HG03025 (cell line): Measurements from ENCODE around the gene TBCA.

Experiments used
- ATAC-seq: cut with Tn5 transposase; IDR thresholded peaks from one replicate; pipeline ENCODE4 v1.9.1; 2021; ENCODE audit warnings: mild to moderate bottlenecking, moderate library complexity; ENCODE audit not compliant: unreplicated experiment, low FRiP score

TBCA gene, protein sequence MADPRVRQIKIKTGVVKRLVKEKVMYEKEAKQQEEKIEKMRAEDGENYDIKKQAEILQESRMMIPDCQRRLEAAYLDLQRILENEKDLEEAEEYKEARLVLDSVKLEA

DNA sequence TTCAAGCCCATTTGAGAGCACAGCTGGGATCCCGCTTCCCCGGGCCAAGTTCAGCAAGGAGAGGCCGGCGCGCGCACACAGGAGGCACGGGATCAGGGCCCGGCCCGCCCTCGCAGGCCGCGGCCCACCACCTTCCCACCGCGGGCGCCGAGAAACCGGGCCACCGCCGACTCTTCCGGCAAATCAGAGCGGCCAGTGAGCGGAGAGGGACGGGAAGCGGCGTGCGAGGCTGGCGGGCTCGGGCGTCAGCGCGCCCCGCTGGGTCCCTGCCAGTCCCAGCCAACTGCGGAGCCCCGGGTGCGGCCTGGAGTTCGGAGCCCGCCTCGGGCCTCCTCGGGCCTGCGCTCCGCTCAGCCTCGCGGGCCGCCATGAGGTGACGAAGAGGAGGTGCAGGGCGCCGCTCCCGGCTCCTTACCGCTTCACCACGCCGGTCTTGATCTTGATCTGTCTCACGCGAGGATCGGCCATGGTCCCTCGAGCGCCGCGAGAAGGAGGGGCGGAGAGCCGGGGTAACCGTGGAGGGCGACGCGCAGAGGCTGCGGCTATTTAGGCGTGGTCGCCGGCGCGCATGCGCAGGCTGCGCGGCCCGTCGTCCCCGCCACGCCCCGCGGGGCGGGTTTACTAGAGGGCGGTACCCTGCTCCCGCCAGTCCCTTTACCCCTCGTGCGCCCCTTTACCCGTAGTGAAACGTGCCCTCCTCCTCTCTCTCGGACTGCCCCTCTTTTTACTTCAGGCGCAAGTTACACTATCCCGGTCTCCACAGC, at the start of gene TBCA:
TSS of gene TBCA (minus strand) at position 550 of the 764 bp plus-strand sequence. CDS start at position 468, 82 bp downstream.
- peak; percentile 91 for ATAC-seq

DNA sequence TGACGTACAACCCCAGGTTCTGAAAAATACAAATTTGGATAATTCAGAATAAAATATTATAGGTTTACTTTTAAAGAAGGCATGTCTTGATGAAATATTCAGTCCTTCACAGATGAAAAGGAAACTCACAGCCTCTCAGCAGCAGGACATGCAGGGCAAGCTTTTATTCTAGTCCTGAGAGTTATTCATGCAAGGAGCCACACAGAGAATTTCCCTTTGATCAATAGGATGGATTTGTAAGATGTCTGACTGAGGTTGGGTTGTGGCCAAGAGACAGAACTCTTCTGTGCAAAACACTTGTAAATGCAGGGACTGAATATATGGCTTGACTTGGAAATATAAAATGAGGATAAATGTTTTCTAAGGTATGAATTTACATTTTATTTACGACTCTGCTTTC, 48.8 kb upstream of the TBCA start:
- no peak for ATAC-seq

DNA sequence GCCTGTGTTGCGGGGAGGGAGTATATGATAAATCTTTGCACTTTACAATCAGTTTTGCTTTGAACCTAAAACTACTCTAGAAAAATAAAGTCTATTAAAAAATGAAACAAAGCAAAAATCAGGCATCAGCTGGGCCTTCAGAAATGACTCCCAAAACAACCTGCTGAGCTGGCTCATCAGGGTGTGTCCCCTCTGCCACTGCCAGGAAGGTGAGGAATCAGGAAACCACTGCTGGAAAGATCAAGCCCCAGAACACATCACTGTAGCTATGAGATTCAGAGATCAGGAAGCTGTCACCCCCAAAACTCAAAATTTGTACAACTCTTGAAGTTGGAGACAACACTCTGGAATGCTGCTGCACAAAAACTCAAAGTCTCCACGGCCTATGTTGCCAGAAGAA, 40.5 kb upstream of the TBCA start:
- ATAC-seq: no peak

DNA sequence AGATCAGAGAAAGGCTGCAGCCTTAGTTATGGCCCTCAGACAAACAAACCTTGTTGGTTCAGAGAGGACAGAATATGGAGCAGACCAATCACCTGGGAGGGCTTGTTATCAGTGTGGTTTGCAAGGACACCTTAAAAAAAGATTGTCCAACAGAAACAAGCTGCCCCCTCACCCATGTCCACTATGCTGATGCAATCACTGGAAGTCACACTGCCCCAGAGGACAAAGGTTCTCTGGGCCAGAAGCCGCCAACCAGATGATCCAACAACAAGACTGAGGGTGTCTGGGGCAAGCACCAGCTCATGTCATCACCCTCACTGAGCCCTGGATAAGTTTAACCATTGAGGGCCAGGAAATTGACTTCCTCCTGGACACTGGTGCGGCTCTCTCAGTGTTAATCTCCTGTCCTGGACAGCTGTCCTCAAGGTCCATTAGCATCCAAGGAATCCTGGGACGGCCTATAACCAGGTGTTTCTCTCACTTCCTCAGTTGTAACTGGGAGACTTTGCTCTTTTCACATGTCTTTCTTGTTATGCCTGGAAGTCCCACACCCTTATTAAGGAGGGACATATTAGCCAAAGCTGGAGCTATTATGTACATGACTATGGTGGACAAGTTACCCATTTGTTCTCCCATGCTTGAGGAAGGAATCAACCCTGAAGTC, 36.9 kb upstream of the TBCA start:
- ATAC-seq: no peak

DNA sequence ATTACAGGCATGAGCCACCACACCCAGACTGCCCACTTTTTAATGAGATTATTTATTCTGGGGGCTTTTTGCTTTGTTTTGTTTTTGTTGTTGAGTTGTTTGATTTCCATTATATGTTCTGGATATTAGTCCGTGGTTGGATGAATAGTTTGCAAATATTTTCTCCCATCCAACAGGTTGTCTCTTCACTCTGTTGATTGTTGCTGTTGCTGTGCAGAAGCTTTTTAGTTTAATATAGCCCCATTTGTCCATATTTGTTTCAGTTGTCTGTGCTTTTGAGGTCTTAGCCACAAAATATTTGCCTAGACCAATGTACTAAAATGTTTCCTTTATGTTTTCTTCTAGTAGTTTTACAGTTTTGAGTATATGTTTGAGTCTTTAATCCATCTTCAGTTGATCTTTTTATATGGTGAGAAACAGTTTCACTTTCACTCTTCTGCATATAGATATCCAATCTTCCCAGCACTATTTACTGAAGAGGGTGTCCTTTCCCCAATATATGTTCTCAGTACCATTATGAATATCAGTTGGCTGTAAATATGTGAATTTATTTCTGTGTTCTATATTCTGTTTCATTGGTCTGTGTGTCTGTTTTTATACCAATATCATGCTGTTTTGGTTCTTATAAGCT, 30.2 kb upstream of the TBCA start:
- ATAC-seq: no peak

DNA sequence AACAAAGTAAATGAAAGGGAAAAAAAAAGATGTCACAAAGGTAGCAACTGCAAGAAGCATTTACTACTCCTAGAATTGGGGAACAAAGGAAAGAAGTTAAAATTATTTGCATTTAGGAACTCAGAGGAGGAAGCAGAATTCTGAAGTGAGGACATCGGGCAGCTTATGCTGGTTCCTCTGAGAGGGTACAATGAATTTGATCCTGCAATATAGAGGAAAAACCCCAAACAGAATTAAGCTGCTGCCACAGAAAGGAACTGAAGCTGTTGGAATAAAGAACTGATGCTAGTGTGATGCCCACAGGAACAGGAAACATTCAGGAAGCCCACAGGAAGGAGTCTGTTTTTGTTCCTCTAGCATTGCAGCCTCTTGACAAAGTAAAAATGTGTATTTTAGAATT, 22.3 kb upstream of the TBCA start:
- ATAC-seq: no peak

DNA sequence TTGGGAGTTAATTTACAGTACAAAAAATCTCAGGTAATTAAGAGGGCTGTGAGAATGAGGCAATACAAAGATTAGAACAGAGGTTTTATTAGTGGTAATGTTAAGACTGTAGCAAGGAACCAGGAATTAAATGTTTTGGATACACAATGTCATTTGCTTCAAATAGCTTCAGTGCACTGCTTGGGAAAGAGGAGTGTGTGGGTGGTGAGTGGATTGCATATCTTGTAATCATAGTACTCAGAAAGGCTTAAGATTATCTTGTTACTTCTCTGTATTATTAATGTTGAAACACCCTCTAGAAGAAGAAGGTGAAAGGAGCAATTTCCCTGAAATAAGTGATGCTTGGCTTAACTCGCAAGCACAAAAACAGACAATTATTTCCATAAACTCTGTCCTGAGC, 21.0 kb upstream of the TBCA start:
- ATAC-seq: no peak

DNA sequence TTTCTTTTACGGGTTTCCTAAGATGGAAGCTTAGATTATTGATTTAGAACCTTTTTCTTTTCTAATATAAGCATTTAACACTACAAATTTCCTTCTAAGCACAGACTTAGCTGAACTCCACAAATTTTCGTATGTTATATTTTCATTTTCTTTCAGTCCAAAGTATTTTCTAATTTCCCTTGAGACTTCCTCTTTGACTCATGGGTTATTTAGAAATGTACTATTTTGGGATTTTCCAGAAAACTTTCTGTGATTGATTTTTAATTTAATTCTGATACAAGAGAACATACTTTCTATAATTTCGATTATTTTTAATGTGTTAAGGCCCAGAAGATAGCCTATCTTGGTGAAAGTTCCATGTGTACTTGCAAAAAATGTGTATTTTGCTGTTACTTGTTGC, 19.7 kb upstream of the TBCA start:
- ATAC-seq: no peak

DNA sequence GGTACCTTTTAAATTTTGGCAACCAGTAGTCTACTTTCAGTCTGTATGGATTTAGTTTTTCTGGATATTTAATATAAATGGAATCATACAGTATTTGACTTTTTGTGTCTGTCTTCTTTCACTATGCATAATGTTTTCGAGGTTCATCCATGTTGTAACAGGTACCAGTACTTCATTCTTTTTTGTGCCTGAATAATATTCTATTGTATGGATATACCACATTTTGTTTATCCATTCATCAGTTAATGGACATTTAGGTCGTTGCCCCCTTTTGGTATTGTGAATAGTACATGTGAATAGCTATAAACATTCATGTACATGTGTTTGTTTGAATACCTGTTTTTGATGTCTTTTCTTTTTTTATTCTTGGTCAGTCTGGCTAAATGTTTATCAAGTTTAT, 19.1 kb upstream of the TBCA start:
- ATAC-seq: no peak

DNA sequence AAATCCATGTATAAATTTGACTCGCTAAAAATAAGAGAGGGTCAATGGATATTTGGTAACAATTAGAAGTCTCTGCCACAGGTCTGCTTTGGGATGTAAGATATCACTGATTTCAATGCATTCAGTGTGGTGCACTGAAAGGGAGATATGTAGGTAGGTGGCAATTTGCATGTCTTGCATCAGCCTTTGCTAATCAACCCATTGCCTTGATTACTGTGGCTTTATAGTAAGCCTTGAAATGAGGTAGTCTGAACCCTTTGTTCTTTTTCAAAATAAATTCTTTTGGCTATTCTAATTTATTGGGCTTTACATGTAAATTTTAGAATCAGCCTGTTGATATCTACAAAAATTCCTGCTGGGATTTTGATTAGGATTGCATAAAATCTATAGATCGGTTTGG, 15.8 kb upstream of the TBCA start:
- no peak for ATAC-seq

DNA sequence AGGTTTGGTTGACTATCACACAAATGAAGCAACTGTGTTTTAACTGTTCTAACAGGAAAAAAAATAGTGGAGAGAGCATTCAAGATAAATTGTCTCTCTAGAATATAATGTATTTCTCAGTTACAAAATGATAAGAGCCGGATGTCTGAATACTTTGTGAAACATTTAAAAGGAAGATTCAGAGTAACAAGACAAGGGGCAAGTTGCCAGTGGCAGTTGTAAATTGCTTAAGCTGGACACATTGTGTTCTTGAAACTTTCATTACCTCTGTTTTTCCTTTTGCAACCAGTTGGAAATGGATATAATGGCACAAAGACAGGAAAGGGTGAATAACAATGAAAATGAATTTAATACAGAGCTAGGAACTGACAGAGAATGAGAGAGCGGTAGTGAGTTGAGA, 15.2 kb upstream of the TBCA start:
- ATAC-seq: no peak

DNA sequence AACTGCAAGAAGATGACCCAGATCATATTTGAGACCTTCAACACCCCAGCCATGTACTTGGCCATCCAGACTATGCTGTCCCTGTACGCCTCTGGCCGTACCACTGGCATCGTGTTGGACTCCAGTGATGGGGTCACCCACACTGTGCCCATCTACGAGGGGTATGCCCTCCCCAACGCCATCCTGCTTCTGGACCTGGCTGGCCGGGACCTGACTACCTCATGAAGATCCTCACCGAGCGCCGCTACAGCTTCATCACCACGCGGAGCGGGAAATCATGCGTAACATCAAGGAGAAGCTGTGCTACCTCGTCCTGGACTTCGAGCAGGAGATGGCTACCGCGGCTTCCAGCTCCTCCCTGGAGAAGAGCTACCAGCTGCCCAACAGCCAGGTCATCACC, 9.1 kb upstream of the TBCA start:
- no peak for ATAC-seq

DNA sequence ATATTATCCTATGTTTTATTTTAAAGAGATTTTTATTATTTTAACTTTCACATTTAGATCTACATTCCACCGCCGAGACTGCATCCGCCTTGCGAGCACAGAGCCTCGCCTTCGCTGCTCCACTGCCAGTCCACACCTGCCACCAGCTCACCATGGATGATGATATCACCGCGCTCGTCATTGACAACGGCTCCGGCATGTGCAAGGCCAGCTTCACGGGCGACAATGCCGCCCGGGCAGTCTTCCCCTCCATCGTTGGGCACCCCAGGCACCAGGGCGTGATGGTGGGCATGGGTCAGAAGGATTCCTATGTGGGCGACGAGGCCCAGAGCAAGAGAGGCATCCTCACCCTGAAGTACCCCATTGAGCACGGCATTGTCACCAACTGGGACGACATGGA, 8.6 kb upstream of the TBCA start:
- ATAC-seq: no peak

DNA sequence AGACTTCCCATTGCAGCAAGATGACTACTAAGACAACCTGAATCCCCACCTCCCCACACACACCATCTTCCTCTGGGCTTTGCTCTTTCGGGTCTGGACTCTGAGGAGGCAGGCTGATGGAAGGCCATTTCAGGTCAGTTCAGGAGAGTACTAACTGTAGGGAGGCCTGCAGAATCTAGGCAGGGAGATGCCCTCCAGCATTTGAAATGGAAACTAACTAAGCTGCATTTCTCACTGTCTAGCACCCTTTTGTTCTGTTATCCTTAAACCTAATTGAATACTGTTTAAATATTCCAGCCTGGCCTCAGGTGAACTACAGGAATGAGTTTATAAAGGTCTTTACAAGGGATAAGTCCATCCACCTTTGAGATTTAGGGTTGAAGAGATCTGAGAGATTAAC, 4.9 kb upstream of the TBCA start:
- ATAC-seq: no peak

DNA sequence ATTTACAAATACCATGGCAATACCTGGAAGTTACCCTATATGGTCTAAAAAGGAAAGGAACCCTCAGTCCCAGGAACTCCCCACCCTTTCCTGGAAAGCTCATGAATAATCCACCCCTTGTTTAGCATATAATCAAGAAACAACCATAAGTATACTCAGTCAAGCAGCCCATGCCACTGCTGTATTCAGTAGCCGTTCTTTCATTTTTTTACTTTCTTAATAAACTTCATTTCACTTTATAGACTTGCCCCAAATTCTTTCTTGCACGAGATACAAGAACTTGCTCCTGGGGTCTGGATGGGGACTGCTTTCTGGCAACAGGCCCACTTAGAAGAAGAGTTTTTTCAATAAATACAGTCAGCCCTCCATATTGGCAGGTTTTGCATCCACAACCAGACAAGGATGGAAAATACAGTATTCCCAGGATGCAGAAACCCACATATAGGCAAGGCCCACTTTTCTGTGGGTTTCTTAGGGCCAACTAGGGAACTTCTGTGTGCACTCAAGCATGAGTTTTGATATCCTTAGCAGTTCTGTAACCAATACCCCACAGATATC, 2.8 kb upstream of the TBCA start:
- ATAC-seq: no peak

DNA sequence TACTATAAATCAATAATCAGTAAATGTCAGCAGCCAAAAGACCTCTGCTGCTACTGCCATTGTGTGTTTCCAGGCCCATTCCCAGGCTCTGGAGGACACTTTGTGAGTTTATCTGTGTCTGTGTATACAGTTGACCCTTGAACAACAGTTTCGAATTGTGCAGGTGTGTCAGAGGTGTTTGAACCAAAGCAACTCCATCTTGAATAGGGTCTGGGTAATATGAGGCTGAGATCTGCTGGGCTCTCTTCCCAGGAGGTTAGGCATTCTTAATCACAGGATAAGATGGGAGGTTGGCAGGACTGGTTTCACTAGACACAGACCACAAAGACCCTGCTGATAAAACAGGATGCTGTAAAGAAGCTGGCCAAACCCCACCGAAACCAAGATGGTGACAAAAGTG, 2.3 kb upstream of the TBCA start:
- no peak for ATAC-seq

DNA sequence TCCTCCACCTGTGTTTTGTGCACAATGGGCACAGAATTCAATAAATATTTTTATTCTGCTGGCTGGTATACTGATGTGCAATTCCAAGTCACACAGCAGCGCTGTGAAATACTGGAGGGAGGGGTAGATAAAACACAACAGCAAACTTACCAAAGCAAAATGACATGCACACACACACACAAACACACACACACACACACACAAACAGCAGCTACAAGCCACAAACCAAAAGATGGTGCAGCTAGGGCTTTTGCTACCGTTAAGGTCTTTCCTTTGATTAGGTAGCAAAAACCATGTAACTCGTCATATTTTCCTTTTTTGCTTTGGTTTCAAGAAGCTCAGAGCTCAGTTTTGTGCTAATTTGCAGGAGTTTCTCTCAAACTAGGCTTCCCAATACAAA, 1.8 kb upstream of the TBCA start:
- no peak for ATAC-seq

DNA sequence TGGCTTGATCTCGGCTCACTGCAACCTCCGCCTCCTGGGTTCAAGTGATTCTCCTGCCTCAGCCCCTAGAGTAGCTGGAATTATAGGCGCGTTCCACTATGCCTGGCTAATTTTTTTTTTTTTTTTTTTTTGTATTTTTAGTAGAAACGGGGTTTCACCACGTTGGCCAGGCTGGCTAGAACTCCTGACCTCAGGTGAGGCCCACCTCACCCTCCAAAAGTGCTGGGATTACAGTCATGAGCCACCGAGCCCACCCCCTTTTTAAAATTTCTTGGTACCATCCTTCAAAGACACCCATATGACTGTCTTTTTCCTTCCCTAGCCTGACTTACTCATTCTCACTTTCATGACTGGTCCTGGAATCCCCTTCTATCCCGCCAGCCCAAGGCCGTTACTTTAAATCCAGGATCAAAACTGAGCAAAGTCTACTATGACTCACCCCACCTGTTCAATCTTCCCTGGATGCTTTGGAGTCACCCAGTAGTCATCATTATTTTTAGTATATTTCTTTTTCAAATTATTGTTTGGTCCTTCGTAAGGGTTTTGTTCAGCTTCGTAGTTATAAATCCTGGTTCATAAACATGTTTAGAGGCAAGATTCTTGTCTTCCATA, 1.2 kb upstream of the TBCA start:
- ATAC-seq: no peak

DNA sequence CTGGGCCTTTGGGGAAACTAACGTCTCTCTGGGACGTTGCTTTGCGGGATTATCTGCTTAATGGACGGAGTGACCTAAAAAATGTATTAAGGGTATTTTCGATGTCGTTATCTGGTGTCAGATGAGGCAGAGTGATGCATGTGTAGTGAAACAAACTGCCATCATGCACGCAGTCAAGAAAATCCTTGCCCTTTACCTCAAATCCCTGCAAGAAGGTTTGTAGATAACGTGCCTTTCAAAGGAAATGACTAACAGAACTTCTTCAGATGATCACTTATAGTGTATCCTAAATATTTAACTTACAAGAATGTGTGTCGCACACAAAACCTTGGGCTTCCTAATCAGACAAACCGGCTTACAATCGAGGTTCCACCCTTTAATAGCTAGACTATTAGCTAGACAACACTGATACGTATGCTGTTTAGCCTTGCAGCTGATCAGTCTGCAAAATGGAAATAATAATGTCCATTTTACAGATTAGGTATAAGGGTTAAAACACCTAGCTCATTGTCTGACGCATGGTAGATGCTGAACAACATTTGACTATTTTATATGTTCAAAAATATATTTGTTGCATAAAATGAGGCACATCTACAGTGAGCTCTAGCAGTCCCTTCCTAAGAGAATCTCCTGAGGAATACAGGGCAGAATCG, 541 bp upstream of the TBCA start:
- ATAC-seq: no peak

DNA sequence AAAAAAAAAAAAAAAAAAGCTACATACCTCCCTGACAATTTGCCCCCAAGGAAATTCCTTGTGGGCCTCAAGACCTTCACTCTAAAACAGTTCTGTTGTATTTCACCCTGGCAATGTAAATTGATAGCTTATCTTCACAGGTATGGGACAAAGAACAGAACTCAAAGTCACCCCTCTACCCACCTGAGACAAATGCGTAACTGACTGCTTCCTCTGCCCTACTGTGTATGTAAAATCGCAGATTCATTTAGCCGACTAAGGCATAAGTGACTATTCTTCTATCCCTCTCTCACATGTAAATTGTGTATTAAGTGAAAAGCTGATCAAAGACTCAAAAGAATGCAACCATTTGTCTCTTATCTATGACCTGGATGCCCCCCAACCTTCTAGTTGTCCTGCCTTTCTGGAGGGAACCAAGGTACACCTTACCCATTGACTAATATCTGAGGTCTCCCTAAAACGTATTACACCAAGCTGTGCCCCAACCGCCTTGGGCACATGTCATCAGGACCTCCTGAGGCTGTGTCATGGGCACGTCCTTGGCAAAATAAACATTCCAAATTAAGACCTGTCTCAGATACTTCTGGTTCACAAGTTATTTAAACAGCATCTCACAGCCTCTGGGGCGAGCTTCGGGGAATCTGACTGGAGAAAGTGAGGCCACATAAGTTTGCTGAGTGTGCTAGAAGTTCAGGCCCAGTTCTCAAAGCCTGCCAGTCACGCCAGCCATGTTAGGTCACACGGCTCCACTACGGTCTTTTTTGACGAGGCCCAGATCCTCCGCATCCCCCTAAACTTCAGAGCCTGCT, 954 bp downstream of the TBCA start:
- peak; percentile 21 for ATAC-seq
